NCI-H2227 treated with DMSO at 0.1 percent for 48 hours (cell line): ENCODE data around the gene C5AR1.
"Not testable (repeated sequence)": the region's sequence is repeated elsewhere in the genome, so short reads cannot be mapped to it uniquely, and the experiment has no call there.

Source experiments
- DNase-seq: peaks from one replicate; lab custom pipeline; 2025; lab: John Stamatoyannopoulos, UW

C5AR1 gene

DNA sequence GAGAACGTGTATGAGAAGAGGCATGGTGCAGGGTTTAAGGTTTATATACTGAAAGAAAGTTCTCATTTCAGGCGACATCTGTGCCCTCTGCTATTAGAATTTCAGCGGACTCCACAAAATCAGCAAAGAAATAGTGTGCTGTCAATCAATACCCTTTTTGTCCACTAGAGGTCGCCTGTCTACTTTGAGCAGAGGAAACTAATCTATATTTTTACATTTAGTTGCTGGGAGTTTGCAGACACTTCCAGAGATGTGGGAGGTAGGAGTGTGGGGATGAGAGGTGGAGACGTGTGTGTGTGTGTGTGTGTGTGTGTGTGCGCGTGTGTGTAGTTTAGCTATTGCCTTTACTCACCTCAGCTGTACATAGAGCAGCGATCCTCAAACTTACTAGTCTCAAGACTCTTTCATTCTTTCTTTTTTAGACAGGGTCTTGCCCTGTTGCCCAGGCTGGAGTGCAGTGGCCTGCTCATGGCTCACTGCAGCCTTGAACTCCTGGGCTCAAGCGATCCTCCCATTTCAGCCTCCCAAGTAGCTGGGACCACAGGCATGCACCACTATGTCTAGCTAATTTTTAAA, 25.2 kb upstream of the C5AR1 start:
- peak; percentile 40 for DNase-seq

DNA sequence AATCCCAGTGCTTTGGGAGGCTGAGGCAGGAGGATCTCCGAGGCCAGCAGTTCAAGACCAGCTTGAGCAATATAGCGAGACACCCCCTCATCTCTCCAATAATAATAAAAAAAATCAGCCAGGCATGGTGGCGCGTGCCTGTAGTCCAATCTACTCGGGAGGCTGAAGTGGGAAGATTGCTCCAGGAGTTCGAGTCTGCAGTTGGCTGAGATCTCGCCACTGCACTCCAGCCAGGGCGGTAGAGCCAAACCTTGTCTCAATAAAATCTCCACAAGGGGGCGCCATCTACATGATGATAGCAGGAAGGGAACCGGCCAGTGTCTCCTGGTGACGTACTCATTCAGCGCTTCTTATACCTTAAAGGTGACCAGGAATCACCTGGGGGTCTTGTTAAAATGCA, 13.6 kb upstream of the C5AR1 start:
- DNase-seq, result peak; percentile 48

DNA sequence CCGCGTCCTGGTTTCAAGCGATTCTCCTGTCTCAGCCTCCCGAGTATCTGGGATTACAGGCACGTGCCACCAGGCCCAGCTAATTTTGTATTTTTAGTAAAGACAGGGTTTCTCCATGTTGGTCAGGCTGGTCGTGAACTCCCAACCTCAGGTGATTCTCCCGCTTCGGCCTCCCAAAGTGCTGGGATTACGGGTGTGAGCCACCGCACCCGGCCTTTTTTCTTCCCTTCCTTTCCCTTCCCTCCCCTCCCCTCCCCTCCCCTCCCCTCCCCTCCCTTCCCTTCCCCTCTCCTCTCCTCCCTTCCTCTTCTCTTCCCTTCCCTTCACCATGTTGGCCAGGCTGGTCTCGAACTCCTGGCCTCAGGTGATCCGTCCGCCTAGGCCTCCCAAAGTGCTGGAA, 8.8 kb upstream of the C5AR1 start:
- not testable (repeated sequence) for DNase-seq

DNA sequence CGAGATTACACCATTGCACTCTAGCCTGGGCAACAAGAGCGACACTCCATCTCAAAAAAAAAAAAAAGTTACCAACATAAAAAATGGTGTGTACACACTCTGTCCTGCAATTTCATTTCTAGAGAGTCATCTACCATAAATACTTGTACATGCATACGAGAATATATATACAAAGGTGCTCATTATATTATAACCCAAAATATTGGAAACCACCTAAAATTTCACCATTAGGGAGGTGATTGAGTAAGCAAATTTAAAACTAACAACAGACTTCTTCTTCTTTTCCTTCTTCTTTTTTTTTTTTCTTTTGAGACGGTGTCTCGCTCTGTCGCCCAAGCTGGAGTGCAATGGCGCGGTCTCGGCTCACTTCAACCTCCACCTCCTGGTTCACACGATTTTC, 7.4 kb upstream of the C5AR1 start:
- no peak for DNase-seq

DNA sequence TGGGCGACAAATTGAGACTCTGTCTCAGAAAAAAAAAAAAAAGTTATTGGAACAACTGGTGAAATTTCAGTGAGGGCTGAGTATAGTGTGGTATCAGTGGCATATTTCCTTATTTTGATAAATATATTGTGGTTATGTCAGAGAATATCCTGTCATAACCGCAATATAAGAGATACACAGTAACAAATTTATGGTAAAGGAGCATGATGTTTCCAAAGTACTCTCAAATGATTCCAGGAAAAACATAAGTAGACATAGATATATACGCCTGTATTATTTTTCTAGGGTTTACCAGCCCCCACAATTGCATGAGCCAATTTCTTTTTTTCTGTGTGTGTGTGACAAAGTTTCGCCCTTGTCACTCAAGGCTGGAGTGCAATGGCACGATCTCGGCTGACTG, 5.7 kb upstream of the C5AR1 start:
- no peak for DNase-seq

DNA sequence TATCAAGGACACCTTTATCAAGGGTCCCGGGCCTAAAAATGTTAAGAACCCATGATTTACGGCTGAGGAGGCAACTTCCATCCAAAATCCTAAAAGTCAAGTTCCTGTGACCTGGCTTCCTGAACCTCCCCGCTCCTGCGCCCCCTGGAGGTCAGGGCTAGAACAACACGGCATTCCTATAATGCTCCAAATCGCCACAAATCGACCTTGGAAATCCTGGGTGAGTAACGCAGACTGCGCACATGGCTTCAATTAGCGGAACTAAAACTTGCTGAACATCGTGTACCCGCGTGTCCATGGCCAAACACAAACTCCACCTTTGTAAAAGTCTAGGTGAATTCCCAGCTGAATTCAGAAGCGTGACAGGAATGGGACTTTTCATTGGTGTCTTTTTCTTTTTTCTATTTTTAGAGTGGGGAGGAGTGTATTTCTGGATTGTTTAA, 4.3 kb upstream of the C5AR1 start:
- DNase-seq, result peak; percentile 14

DNA sequence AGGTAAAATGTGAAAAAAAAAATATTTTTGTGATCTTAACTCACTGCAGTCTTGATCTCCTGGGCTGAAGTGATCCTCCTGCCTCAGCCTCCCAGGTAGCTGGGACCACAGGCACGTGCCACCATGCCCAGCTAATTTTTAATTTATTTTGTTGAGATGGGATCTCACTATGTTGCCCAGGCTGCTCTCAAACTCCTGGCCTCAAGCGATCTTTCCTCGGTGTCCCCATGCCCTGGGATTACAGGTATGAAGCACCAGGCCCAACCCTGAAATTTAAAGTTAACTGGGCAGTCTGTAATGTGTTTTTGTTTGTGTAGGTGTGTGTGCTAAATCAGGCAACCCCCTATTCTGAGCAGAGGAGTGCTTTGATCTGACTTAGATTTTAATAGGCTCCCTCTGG, 3.4 kb upstream of the C5AR1 start:
- no peak for DNase-seq

DNA sequence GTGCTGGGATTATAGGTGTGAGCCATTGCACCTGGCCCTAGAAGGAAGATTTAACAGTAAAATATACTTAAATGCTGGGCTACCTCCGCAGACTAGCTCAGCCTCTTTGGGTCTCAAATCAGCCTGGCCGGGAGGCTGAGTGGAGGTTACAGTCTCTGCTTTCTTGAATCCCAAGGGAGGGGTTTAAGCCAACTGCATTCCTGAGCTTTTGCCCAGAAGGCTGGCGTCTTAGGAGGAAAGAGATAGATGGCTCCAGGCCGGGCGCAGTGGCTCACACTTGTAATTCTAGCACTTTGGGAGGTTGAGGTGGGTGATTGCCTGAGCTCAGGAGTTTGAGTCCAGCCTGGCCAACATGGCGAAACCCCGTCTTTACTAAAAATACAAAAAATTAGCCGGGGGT, 623 bp upstream of the C5AR1 start:
- DNase-seq, result no peak

DNA sequence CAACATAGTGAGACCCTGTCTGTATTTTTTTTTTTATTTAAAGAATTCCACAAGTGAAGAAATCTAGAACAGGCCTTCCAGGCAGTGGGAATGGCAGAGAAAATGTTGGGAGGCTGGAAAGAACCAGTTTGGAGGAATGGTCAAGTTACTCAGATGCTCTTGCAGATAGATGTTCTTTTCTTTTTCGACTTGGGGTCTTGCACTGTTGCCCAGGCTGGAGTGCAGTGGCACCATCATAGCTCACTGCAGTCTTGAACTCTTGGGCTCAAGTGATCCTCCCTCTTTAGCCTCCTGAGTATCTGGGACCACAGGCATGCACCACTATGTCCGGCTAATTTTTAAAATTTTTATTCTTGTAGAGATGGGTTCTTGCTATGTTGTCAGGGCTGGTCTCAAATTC, 662 bp downstream of the C5AR1 start:
- no peak for DNase-seq

DNA sequence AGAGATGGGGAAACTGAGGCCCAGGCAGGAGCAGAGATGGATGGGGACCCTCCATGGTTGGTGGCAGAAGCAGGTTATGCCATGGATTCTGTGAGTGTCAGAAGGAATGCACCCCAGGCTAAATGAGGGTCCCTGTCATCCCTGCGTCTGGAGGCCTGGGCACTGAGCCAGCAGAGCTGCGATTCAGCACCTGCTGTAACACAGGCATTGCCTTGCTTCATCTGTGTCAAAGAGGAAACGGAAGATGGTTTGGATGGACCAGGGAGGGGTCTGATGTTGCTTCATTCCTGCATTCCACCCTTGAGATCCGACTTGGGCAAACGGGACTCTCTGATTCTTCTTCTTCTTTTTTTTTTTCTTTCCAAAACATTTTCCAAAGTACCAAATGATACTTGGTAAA, 1.2 kb downstream of the C5AR1 start:
- no peak for DNase-seq

DNA sequence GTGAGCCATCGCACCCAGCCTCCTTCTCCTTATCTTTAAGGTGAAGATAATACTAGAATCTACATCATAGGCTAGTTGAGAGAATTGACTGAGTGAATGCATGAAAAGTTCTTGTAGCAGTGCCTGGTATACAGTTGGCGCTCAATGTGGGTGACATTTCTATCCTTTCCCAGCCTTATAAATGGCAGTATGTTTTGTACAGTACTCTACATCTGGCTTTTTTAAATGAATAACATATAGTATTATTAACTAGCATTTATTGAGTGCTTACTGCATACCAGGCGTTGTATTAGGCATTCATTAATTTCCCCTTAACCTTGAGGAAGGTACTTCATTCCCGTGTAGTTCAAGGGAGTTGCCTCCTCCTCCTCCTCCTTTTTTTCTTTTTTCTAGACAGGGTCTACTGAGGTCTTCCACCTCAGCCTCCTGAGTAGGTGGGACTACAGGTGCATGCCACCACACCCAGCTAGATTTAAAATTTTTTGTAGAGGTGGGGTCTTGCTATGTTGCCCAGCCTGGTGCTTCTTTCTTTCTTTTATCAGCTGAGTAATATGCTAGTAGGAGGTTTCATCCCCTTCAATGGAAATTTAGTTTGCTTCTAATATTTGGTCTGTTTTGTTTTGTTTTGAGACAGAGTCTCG, 2.8 kb downstream of the C5AR1 start:
- no peak for DNase-seq

DNA sequence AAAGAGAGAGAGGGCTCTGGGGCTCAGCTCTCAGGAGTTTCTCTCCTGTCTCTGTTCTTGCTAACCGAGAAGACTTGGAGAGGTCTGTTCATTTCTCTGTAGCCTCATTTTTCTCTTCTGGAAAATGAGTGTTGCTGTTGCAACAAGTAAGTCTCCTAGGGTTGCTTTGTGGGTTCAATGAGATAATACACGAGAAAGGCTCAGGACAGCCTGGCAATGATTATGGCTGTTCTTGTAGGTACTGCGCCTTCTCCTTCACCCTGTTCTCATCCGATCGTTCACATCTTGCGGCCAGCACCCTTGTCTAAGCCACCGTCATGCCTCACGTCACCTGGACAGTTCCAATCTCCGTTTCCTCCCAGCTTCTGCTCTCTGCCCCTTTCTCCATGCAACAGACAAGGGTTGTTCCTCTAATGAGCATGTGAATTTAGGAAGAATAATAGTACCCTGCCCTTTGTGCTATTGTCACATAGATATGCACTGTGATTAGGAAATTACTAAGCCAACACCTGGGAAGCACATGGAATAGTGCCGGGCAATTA, 4.2 kb downstream of the C5AR1 start:
- DNase-seq, result no peak

DNA sequence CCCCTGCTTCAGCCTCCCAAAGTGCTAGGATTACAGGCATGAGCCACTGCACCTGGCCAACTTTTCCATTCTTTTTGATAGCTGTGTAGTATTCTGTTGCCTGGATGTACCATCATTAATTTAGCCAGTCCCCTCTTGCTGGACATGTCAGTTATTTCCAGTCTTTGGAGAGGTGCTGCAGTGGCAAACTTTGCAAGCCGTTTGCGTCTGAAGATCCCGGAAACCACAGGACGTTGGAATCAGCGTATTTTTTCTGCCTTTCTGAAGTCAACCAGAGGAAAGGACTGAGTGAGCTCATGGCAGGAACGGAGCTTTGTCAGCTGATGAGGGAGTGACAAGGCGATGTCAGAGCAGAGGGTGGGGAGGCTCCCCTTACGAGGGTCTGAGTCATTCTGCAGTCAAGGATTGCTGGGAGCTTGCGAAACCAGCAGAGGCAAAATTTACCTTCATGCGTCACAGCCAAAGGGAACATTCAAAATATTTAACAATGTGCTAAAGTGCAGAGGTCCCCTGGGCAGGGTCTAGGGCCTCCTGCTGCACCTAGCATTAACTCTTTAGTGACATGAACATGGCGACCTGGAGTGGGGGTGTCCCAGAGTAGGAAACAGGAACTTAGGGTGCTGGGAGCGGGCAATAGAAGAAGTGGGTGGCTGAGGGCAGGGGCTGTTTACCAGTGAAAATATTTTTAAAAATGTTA, 5.6 kb downstream of the C5AR1 start:
- no peak for DNase-seq

DNA sequence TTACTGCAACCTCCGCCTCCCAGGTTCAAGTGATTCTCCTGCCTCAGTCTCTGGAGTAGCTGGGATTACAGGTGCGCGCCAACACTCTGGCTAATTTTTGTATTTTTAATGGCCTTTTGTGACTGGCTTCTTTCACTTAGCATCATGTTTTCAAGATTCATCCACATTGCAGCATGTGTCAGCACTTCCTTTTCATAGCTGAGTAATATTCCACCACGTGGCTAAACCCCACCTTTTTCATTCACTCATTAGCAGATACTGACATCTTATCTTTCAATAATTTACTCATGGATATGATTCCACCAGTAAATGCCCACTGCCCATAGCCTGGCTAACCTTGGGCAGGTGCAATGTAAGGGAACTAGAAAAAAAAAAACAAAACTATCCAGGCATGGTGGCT, 6.9 kb downstream of the C5AR1 start:
- DNase-seq, result no peak

DNA sequence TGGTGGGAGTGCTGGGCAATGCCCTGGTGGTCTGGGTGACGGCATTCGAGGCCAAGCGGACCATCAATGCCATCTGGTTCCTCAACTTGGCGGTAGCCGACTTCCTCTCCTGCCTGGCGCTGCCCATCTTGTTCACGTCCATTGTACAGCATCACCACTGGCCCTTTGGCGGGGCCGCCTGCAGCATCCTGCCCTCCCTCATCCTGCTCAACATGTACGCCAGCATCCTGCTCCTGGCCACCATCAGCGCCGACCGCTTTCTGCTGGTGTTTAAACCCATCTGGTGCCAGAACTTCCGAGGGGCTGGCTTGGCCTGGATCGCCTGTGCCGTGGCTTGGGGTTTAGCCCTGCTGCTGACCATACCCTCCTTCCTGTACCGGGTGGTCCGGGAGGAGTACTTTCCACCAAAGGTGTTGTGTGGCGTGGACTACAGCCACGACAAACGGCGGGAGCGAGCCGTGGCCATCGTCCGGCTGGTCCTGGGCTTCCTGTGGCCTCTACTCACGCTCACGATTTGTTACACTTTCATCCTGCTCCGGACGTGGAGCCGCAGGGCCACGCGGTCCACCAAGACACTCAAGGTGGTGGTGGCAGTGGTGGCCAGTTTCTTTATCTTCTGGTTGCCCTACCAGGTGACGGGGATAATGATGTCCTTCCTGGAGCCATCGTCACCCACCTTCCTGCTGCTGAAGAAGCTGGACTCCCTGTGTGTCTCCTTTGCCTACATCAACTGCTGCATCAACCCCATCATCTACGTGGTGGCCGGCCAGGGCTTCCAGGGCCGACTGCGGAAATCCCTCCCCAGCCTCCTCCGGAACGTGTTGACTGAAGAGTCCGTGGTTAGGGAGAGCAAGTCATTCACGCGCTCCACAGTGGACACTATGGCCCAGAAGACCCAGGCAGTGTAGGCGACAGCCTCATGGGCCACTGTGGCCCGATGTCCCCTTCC, 10.5 kb downstream of the C5AR1 start:
- DNase-seq, result no peak

DNA sequence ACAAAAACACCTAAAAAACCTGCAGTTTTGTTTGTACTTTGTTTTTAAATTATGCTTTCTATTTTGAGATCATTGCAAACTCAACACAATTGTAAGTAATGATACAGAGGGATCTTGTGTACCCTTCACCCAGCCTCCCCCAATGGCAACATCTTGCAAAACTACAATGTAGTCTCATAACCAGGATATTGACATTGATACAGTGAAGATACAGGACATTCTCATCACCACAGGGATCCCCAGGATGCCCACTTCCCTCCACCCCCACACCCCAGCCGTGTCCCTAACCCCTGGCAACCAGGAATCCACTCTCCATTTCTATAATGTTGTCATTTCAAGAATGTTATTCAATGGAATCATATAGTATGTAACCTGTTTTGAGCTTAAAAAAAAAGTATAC, 12.0 kb downstream of the C5AR1 start:
- no peak for DNase-seq

DNA sequence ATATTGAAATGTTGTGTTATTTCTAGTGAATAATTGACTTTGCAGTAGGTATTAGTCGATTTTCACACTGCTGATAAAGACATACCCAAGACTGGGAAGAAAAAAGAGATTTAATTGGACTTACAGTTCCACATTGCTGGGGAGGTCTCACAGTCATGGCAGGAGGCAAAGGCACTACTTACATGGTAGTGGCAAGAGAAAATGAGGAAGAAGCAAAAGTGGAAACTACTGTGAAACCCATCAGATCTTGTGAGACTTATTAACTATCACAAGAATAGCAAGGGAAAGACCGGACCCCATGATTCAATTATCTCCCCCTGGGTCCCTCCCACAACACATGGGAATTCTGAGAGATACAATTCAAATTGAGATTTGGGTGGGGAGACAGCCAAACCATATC, 12.4 kb downstream of the C5AR1 start:
- DNase-seq, result no peak

DNA sequence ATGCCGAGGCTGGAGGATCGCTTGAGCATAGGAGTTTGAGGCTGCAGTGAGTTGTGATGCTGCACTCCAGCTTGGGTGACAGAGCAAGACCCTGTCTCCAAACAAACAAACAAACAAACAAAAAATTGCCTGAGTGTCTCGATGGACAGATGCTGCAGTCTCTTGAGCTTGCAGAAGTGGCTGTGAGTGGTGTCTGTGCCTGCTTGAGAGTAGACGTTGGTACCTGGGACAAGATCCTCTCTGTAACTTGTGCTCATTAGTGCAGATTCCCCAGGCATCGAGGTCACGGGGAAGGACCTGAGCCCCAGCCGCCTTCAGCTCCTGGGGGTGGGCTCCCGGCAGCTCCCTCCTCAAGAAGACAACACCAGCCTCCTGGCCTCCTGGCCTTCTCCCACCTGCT, 13.7 kb downstream of the C5AR1 start:
- no peak for DNase-seq

DNA sequence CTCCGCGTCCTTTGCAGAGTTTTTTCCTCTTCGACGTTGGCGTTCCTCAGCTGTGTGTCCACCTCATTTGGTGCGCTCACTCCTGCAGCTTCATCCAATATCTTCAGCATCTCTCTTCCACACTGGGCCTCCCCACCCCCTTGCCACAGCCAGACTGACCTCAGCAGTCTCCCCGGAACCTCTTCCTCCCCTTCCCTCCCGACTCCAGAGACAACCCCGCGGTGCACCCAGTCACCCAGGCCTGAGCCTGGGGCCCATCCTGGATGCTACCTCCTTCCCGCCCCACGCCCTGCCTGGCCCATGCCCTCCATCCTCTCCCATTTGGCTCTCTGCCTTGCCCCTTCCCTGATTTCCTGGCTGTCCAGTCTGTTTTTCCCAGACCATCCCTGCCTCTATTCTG, 14.2 kb downstream of the C5AR1 start:
- DNase-seq, result no peak

DNA sequence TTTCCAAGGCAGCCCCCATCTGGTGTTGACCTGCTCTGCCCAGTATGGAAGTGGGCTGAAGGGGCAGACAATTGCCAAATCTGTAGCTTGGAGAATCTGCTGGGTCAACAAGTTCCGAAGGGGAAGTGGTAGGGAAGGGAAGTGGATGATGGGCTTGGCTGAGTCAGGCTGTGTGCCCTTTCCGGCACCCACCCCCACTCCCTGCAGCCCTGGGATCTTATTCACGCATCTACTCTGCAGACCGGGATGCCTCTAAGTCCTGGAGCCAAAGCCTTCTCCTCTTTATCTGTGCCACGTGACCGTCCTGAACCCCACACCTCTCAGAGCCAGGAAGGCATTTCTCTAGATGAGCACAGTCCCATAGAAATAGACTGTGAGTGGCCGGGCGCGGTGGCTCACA, 14.8 kb downstream of the C5AR1 start:
- no peak for DNase-seq

DNA sequence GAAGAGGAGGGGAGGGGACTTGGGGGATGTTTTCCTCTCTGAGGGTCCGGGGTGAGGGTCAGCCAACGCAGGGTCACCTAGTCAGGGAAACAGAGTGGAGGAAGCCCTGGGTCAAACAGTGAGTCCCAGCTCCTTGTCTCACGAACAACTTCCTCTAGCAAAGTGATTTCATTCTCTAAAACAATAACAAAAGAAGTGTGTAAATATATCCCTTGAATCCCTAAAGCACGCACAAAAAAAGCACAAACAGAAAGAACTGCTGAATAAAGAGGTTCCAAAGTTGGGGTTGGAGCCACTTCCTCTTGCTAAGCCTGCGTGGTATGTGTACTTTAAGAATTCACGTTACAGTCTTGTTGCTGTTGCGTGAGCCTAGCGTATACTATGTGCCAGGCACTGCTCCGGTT, 20.8 kb downstream of the C5AR1 start:
- DNase-seq, result no peak

DNA sequence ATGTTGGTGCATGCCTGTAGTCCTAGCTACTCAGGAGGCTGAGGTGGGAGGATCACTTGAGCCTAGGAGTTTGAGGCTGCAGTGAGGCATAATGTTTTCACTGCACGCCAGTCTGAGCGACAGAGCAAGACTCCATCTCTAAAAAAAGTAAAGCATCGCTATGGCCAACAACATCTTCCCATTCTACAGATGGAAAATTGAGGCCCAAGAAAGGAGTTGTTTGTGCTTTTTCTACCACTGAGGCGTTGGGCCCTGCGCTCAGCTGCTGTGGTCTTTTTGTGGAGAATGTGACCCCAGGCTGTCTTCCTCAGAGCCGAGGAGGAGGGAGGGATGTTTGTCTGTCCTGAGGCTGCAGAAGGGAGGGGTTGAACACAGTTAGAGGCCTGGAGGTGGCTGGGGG, 21.8 kb downstream of the C5AR1 start:
- DNase-seq, result no peak
